HEK293 (cell line): ENCODE results near the gene CCL8.

Experiments used
- ZNF16 ChIP-seq: fragments of 450-650 bp; formaldehyde crosslinking; IDR thresholded peaks from 2 replicates; pipeline ENCODE4 v1.5.1; 2016; ENCODE audit warnings: low read depth, missing biosample characterization, missing genetic modification characterization
- TF ChIP-seq, protein P1 (sequence below): fragments of 450-650 bp; formaldehyde crosslinking; conservative IDR thresholded peaks from 2 replicates; pipeline ENCODE4 v1.5.1; 2016; ENCODE audit warnings: low read depth, missing biosample characterization, missing genetic modification characterization

CCL8 gene

DNA sequence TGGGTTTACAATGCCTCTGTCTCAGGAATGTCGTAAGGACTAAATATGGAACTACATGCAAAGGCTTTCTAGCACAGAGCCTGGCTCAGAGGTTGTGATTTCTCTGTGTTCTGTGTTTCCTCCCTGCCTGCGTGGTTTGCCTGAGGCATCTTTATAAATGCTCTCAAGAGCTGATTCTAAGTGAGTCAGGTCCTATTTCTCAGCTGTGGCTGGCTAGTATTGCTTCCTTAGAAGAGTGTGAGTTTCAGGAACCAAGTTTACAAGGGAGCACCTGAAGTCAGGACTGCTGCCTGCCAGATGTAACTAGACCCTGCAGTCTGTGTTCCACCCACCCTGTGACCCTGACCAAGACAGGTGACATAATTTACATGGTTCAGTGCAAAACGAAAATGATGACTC is 51.8 kb downstream of the CCL8 start (continued):
- TF ChIP-seq, protein P1, sequence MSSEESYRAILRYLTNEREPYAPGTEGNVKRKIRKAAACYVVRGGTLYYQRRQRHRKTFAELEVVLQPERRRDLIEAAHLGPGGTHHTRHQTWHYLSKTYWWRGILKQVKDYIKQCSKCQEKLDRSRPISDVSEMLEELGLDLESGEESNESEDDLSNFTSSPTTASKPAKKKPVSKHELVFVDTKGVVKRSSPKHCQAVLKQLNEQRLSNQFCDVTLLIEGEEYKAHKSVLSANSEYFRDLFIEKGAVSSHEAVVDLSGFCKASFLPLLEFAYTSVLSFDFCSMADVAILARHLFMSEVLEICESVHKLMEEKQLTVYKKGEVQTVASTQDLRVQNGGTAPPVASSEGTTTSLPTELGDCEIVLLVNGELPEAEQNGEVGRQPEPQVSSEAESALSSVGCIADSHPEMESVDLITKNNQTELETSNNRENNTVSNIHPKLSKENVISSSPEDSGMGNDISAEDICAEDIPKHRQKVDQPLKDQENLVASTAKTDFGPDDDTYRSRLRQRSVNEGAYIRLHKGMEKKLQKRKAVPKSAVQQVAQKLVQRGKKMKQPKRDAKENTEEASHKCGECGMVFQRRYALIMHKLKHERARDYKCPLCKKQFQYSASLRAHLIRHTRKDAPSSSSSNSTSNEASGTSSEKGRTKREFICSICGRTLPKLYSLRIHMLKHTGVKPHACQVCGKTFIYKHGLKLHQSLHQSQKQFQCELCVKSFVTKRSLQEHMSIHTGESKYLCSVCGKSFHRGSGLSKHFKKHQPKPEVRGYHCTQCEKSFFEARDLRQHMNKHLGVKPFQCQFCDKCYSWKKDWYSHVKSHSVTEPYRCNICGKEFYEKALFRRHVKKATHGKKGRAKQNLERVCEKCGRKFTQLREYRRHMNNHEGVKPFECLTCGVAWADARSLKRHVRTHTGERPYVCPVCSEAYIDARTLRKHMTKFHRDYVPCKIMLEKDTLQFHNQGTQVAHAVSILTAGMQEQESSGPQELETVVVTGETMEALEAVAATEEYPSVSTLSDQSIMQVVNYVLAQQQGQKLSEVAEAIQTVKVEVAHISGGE (tag by site-specific recombination) = no peak
- no peak for TF ChIP-seq ZNF16
